K562 (cell line): ENCODE measurements around the gene SAP25. TPM values are rescaled to one million over a fixed set of nuclear protein-coding genes. Genes with fewer than 3 reads are reported as not detected.

Experiments
- CBFA2T2 ChIP-seq: fragments of 450-650 bp; conservative IDR thresholded peaks from 2 replicates; pipeline ENCODE4 v1.6.1; 2017; ENCODE audit warnings: mild to moderate bottlenecking
- CBX8 ChIP-seq: fragments of 200-600 bp; sonication (generic); IDR thresholded peaks from 2 replicates; pipeline ENCODE4 v1.6.1; 2012; ENCODE audit warnings: borderline replicate concordance, mixed run types, low read depth, mild to moderate bottlenecking, moderate library complexity, mixed read lengths, low read length, control low read depth, inconsistent platforms; ENCODE audit not compliant: poor library complexity, severe bottlenecking; ENCODE audit errors: extremely low read depth
- ETV5 ChIP-seq: sonication (generic); formaldehyde crosslinking; IDR thresholded peaks from 2 replicates; pipeline ENCODE4 v1.4.0; 2020; ENCODE audit warnings: low read depth, mild to moderate bottlenecking, missing genetic modification reagents
- FOS ChIP-seq: IDR thresholded peaks from 3 replicates; pipeline ENCODE4 v1.6.1; 2011; ENCODE audit not compliant: insufficient read length; ENCODE audit errors: extremely low read depth
- MEIS2 ChIP-seq: fragments of 450-650 bp; IDR thresholded peaks from 2 replicates; pipeline ENCODE4 v1.6.1; 2014; ENCODE audit warnings: mild to moderate bottlenecking; ENCODE audit not compliant: partially characterized antibody
- MIER1 ChIP-seq: fragments of 450-650 bp; IDR thresholded peaks from 2 replicates; pipeline ENCODE4 v1.6.1; 2016; ENCODE audit warnings: antibody characterized with exemption, mild to moderate bottlenecking, low read depth
- MTF1 ChIP-seq: fragments of 250-450 bp; sonication (Bioruptor Pico); IDR thresholded peaks from 2 replicates; pipeline ENCODE4 v1.9.0; 2021; ENCODE audit warnings: moderate library complexity, mild to moderate bottlenecking, inconsistent platforms, borderline replicate concordance
- NFATC3 ChIP-seq: fragments of 450-650 bp; IDR thresholded peaks from 2 replicates; pipeline ENCODE4 v1.6.1; 2017; ENCODE audit warnings: mild to moderate bottlenecking
- PCBP1 ChIP-seq: fragments of 200-400 bp; formaldehyde crosslinking; IDR thresholded peaks from 2 replicates; pipeline ENCODE4 v1.6.1; 2018; ENCODE audit warnings: mild to moderate bottlenecking, low read depth, low read length; ENCODE audit not compliant: poor library complexity, severe bottlenecking
- PHF8 ChIP-seq: fragments of 200-600 bp; sonication (generic); IDR thresholded peaks from 2 replicates; pipeline ENCODE4 v1.6.1; 2012; ENCODE audit warnings: mixed run types, mild to moderate bottlenecking, inconsistent platforms, low read length, moderate library complexity, borderline replicate concordance
- POLR2AphosphoS2 ChIP-seq: IDR thresholded peaks from 2 replicates; pipeline ENCODE4 v1.6.1; 2012; ENCODE audit warnings: low read length, improper control_type of control experiment
- RAD21 ChIP-seq, 2 experiments: fragments of 250-450 bp in 1 of 2; fragments of 450-650 bp in 1 of 2; sonication (Bioruptor Pico) in 1 of 2; formaldehyde crosslinking in 1 of 2; IDR thresholded peaks in 1 of 2; conservative IDR thresholded peaks in 1 of 2; 2 replicates each; pipeline versions ENCODE4 v1.4.0 to v1.8.0; 2020 to 2022; ENCODE audit warnings: mild to moderate bottlenecking in 2 of 2, moderate library complexity in 1 of 2
- RBM15 ChIP-seq: fragments of 200-400 bp; formaldehyde crosslinking; IDR thresholded peaks from 2 replicates; pipeline ENCODE4 v1.6.1; 2018; ENCODE audit warnings: mild to moderate bottlenecking, low read length, moderate library complexity; ENCODE audit not compliant: insufficient read depth
- SAFB ChIP-seq: fragments of 200-400 bp; formaldehyde crosslinking; IDR thresholded peaks from 2 replicates; pipeline ENCODE4 v1.6.1; 2017; ENCODE audit warnings: low read depth, low read length, borderline replicate concordance
- polyA plus RNA-seq, 8 experiments: library from polyadenylated mRNA; depleted of rRNA in 4 of 8; stranded (reverse) in 5 of 8; unstranded in 3 of 8; fragments of >200 nt; fragmentation: Nextera tagmentation in 2 of 8; fragmentation: Illumina TruSeq in 1 of 8; extraction: Ambion mirVana in 2 of 8; extraction: Trizol in 1 of 8; gene quantifications; 2 replicates each; pipeline versions ENCODE4 v1.2.1 to v1.2.3, GENCODE V29; 2011 to 2014; ENCODE audit warnings: inconsistent platforms in 1 of 8, missing spikeins in 1 of 8
- total RNA-seq, 7 experiments: library from RNA; depleted of rRNA in 6 of 7; stranded (reverse); fragments of >200 nt in 6 of 7; fragmentation: Illumina TruSeq in 2 of 7; extraction: Trizol in 2 of 7; gene quantifications; 2 replicates each; pipeline versions ENCODE4 v1.2.1 to v1.2.3, GENCODE V29; 2011 to 2021; ENCODE audit warnings: low replicate concordance in 1 of 7
- TF ChIP-seq, protein P1 (sequence below): fragments of 450-650 bp; IDR thresholded peaks from 2 replicates; pipeline ENCODE4 v1.6.1; 2018; ENCODE audit warnings: mild to moderate bottlenecking, low read depth; ENCODE audit not compliant: partially characterized antibody
- TF ChIP-seq, protein P2 (sequence below): fragments of 450-650 bp; IDR thresholded peaks from 2 replicates; pipeline ENCODE4 v1.6.1; 2016; ENCODE audit warnings: mild to moderate bottlenecking, moderate library complexity

Gene SAP25
- total and polyA plus RNA-seq, 9 of the 15 experiments (the other 6 are each of a cell fraction or from before 2014, with no cell fraction given), result 0.13 to 5.3 (median 0.78) TPM; not detected in 1

DNA sequence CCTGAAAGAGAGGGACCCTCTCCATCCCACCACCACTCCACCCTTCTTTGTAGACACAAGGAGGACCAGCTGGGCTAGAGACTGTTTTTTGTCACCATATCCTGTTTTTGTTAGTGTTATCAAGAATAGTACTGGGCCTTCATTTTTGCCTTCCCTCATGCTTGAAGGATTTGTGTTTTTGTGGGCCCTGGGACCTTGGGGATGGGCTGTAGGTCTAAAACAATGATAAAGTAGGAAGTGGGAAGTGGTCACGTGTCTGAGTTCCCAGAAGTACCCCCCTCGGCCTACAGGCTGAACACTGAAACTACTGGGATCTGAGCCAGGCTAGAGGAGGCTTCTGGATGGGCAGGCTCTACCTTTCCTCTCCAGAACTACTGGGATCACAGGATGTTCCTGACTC, 25.8 kb downstream of the SAP25 start (continued):
- TF ChIP-seq RBM15 (no peak), NFATC3 (no peak), RAD21 (CRISPR knock-in tag; conservative IDR thresholded peaks at IDR 0.05 in 1 of 2, IDR thresholded peaks at IDR 0.05 in 1 of 2) (0 out of 4 replicates have a peak, but pooled peaks of 1 of the 2 experiments have one; percentile 8), PHF8 (no peak), CBX8 (no peak), SAFB (no peak), MIER1 (no peak), FOS (no peak), MTF1 (CRISPR knock-in tag) (no peak), PCBP1 (no peak), POLR2AphosphoS2 (no peak), MEIS2 (no peak), CBFA2T2 (peak; percentile 72), ETV5 (CRISPR knock-in tag) (peak; percentile 37; the same call in 1 of the 2 replicates)
- TF ChIP-seq, protein P1, sequence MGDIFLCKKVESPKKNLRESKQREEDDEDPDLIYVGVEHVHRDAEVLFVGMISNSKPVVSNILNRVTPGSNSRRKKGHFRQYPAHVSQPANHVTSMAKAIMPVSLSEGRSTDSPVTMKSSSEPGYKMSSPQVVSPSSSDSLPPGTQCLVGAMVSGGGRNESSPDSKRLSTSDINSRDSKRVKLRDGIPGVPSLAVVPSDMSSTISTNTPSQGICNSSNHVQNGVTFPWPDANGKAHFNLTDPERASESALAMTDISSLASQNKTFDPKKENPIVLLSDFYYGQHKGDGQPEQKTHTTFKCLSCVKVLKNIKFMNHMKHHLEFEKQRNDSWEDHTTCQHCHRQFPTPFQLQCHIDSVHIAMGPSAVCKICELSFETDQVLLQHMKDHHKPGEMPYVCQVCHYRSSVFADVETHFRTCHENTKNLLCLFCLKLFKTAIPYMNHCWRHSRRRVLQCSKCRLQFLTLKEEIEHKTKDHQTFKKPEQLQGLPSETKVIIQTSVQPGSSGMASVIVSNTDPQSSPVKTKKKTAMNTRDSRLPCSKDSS, result no peak
- TF ChIP-seq, protein P2, sequence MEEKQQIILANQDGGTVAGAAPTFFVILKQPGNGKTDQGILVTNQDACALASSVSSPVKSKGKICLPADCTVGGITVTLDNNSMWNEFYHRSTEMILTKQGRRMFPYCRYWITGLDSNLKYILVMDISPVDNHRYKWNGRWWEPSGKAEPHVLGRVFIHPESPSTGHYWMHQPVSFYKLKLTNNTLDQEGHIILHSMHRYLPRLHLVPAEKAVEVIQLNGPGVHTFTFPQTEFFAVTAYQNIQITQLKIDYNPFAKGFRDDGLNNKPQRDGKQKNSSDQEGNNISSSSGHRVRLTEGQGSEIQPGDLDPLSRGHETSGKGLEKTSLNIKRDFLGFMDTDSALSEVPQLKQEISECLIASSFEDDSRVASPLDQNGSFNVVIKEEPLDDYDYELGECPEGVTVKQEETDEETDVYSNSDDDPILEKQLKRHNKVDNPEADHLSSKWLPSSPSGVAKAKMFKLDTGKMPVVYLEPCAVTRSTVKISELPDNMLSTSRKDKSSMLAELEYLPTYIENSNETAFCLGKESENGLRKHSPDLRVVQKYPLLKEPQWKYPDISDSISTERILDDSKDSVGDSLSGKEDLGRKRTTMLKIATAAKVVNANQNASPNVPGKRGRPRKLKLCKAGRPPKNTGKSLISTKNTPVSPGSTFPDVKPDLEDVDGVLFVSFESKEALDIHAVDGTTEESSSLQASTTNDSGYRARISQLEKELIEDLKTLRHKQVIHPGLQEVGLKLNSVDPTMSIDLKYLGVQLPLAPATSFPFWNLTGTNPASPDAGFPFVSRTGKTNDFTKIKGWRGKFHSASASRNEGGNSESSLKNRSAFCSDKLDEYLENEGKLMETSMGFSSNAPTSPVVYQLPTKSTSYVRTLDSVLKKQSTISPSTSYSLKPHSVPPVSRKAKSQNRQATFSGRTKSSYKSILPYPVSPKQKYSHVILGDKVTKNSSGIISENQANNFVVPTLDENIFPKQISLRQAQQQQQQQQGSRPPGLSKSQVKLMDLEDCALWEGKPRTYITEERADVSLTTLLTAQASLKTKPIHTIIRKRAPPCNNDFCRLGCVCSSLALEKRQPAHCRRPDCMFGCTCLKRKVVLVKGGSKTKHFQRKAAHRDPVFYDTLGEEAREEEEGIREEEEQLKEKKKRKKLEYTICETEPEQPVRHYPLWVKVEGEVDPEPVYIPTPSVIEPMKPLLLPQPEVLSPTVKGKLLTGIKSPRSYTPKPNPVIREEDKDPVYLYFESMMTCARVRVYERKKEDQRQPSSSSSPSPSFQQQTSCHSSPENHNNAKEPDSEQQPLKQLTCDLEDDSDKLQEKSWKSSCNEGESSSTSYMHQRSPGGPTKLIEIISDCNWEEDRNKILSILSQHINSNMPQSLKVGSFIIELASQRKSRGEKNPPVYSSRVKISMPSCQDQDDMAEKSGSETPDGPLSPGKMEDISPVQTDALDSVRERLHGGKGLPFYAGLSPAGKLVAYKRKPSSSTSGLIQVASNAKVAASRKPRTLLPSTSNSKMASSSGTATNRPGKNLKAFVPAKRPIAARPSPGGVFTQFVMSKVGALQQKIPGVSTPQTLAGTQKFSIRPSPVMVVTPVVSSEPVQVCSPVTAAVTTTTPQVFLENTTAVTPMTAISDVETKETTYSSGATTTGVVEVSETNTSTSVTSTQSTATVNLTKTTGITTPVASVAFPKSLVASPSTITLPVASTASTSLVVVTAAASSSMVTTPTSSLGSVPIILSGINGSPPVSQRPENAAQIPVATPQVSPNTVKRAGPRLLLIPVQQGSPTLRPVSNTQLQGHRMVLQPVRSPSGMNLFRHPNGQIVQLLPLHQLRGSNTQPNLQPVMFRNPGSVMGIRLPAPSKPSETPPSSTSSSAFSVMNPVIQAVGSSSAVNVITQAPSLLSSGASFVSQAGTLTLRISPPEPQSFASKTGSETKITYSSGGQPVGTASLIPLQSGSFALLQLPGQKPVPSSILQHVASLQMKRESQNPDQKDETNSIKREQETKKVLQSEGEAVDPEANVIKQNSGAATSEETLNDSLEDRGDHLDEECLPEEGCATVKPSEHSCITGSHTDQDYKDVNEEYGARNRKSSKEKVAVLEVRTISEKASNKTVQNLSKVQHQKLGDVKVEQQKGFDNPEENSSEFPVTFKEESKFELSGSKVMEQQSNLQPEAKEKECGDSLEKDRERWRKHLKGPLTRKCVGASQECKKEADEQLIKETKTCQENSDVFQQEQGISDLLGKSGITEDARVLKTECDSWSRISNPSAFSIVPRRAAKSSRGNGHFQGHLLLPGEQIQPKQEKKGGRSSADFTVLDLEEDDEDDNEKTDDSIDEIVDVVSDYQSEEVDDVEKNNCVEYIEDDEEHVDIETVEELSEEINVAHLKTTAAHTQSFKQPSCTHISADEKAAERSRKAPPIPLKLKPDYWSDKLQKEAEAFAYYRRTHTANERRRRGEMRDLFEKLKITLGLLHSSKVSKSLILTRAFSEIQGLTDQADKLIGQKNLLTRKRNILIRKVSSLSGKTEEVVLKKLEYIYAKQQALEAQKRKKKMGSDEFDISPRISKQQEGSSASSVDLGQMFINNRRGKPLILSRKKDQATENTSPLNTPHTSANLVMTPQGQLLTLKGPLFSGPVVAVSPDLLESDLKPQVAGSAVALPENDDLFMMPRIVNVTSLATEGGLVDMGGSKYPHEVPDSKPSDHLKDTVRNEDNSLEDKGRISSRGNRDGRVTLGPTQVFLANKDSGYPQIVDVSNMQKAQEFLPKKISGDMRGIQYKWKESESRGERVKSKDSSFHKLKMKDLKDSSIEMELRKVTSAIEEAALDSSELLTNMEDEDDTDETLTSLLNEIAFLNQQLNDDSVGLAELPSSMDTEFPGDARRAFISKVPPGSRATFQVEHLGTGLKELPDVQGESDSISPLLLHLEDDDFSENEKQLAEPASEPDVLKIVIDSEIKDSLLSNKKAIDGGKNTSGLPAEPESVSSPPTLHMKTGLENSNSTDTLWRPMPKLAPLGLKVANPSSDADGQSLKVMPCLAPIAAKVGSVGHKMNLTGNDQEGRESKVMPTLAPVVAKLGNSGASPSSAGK, result peak; percentile 45
